ENCODE measurements around the gene STX18. TPM values are rescaled to one million over a fixed set of nuclear protein-coding genes. Genes with fewer than 3 reads are reported as not detected.

Gene STX18
- total RNA-seq, 1 donor from 2014 or later = 36.7 TPM

DNA sequence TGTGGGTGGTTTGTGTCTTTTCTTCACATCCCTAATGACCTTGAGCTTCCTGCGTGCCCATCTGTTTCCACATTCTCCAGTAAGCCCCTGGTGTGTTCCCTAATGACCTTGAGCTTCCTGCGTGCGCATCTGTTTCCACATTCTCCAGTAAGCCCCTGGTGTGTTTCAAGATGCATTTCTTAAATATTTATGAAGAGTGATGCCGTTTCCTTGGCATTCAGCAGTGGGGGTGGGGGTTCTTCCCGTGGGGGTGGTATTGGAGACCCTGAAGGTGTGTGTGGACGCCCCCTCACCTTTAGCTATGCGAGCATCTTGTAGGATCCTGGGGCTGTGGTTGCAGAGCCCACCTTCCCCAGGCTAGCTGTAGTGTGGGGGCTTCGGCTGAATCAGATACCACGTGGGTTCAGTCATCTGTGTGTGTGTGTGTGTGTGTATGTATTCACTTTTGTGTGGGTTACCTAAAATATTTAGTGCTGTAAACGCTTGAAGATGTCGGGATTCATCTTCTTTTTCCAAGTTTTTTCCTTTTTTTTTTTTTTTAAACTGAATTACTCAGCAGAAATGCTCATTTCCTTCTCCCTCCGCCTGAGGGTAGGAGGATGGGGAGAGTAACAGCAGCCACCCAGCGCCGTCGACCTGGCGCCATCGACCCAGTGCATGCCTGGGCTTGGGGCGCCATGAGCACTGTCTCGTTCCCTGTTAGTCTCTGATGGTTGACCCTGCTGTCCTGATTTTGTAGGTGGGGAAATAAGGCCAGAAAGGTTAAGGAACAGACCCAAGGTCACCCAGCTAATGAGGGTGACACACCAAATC is 145.0 kb downstream of the STX18 start:
- Mint-ChIP-seq H3K4me1 (ENCODE audit: unreplicated experiment) (peaks cover 13% of the 10 kb centered on the region), H3K4me3 (no peak overlapping the region), H3K36me3 (peaks cover 25% of the 10 kb centered on the region), H3K27ac (no peak overlapping the region), H3K9me3 (no peaks in the 10 kb centered on the region), H3K27me3 (no peaks in the 10 kb centered on the region)
- TF ChIP-seq, protein P1, sequence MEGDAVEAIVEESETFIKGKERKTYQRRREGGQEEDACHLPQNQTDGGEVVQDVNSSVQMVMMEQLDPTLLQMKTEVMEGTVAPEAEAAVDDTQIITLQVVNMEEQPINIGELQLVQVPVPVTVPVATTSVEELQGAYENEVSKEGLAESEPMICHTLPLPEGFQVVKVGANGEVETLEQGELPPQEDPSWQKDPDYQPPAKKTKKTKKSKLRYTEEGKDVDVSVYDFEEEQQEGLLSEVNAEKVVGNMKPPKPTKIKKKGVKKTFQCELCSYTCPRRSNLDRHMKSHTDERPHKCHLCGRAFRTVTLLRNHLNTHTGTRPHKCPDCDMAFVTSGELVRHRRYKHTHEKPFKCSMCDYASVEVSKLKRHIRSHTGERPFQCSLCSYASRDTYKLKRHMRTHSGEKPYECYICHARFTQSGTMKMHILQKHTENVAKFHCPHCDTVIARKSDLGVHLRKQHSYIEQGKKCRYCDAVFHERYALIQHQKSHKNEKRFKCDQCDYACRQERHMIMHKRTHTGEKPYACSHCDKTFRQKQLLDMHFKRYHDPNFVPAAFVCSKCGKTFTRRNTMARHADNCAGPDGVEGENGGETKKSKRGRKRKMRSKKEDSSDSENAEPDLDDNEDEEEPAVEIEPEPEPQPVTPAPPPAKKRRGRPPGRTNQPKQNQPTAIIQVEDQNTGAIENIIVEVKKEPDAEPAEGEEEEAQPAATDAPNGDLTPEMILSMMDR (conservative IDR thresholded peaks at IDR 0.05) = no peak
- no peak for DNase-seq (ENCODE audit: extremely low spot score, unreplicated experiment)

DNA sequence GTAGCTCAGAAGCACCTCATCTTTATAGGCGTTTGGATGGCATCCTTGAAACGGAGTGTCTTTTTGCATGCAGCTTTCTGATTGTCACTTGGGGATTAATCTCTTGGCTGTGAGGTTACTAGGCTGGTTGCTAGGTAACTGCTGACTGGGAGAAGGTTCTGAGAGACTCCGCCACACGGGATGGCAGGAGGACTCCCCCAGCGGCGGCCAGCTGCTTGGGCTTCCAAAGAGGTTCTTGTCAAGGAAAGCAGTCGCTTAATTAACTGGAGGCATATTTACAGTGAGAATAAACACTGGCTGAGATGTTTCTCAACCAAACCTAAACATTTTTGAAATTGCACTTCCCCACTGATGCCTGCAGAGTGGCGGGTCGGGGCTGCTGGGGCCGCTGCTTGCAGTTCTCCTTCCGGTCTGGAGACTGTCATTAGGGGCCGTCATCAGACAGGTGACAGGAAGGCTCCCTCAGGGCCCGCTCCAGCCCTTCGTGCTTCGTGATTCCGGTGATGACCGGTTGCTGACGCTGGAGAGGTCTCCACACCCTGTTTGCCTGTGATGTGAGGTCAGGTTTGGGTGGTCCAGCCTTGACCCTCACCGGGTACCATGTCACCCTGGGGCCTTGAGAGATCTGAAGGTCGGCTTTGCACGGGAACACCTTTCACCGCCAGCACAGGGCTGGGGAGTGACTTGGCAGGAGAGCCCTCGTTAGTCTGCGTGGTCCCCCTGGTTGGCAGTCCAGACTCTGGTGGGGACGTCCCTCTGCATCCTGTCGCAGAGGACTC is 145.8 kb downstream of the STX18 start:
- Mint-ChIP-seq H3K9me3 (no peaks in the 10 kb centered on the region), H3K27me3 (no peaks in the 10 kb centered on the region), H3K4me3 (peak overlapping the region; percentile 5), H3K4me1 (ENCODE audit: unreplicated experiment) (peaks cover 13% of the 10 kb centered on the region), H3K27ac (peak overlapping the region; percentile 4), H3K36me3 (peaks cover 25% of the 10 kb centered on the region)
- TF ChIP-seq, protein P1 (conservative IDR thresholded peaks at IDR 0.05) = peak; percentile 49
- no peak for DNase-seq (ENCODE audit: extremely low spot score, unreplicated experiment)

DNA sequence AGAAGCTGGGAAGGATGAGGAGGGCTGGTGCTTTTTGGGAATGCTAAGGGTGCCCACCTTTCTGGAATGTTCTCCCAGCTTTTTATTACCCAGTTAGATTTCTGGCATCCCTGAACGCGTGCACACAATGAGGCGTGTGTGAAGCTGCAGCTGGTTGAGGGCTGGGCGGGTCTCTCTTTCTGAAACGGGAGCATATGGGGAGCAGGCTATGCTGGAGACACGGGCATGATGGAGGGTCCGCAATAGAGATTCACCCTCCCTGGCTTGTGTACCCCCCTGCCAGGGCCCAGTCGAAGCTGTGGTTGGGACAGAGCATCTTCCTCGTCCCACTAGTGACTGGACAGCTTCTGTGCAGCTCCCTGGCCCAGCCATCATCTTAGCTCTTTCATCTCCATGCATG is 146.5 kb downstream of the STX18 start:
- TF ChIP-seq, protein P1 (conservative IDR thresholded peaks at IDR 0.05) = no peak
- Mint-ChIP-seq H3K36me3 (peaks cover 25% of the 10 kb centered on the region), H3K27ac (peak overlapping the region; percentile 4), H3K4me1 (ENCODE audit: unreplicated experiment) (peaks cover 13% of the 10 kb centered on the region), H3K27me3 (no peaks in the 10 kb centered on the region), H3K9me3 (no peaks in the 10 kb centered on the region), H3K4me3 (no peak overlapping the region)
- no peak for DNase-seq (ENCODE audit: extremely low spot score, unreplicated experiment)

DNA sequence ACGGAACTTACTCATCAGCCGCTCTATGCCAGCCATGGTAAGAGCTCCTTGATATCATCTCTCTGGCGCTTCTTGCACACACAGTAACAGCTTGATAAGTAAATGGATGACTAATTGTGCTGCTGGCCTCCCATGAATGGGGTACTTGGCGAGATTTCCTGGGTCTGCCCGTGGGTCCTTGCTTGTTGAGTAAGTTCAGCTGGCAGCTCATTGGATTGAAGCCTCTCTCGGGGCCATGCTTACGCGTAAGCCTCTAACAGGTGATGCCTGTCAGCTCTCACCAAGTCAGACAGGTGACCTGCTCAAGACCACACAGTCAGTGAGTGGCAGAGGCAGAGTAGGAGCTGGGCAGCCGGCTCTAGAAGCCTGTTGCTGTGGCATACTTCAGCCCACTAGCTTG is 147.2 kb downstream of the STX18 start:
- Mint-ChIP-seq H3K4me3 (no peak overlapping the region), H3K4me1 (ENCODE audit: unreplicated experiment) (peaks cover 13% of the 10 kb centered on the region), H3K27me3 (peaks cover 3% of the 10 kb centered on the region), H3K9me3 (no peaks in the 10 kb centered on the region), H3K36me3 (peaks cover 22% of the 10 kb centered on the region), H3K27ac (no peak overlapping the region)
- no peak for DNase-seq (ENCODE audit: extremely low spot score, unreplicated experiment)
- TF ChIP-seq, protein P1 (conservative IDR thresholded peaks at IDR 0.05) = no peak

DNA sequence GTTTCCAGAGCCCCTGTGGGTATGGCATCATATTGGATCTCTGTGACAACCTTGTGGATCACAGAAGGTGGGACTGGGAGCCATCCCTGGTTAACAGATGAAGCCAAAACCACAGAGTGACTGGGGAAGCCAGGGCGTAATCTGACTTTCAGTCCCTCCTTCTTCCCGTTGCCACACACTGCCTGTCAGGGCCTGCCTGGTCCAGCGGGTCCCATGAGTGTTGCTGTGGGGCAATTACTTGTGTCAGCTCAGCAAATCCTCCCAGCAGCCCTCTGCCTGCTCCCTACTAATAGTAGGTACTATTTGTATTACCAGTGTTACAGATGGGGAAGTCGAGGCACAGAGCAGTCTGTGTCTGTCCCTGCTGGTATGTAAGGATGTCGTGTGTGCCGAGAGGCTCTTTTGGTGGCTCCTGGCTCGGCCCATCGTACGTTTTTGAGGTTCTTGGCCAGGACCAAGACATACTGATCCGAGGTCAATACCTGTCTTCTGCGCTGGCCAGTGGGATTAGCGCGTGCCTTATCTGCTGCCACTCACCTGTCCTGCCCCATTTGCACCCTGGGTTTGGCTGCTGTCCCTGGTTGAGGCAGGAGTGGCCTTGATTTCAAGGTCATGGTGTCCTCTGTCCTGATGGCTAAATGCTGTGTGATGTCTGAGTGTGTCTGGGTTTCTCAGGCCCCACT is 149.2 kb downstream of the STX18 start:
- Mint-ChIP-seq H3K9me3 (no peaks in the 10 kb centered on the region), H3K27me3 (peaks cover 15% of the 10 kb centered on the region), H3K27ac (no peak overlapping the region), H3K4me1 (ENCODE audit: unreplicated experiment) (peaks cover 19% of the 10 kb centered on the region), H3K36me3 (peaks cover 21% of the 10 kb centered on the region), H3K4me3 (no peak overlapping the region)
- DNase-seq (ENCODE audit: extremely low spot score, unreplicated experiment) = no peak
- TF ChIP-seq, protein P1 (conservative IDR thresholded peaks at IDR 0.05) = no peak
